ENCODE data around the gene GAR1. TPM values are rescaled to one million over a fixed set of nuclear protein-coding genes. Genes with fewer than 3 reads are reported as not detected.
A peak's percentile ranks its signal among the peaks of the same experiment; 100 is the strongest.

GAR1 gene
- total and polyA plus RNA-seq, 9 of the 15 experiments (the other 6 are each of a cell fraction or from before 2014, with no cell fraction given), result 35.7 to 194 (median 68.2) TPM

GRCh38 chr4:109815151-109816081 lies at the start of gene GAR1 (continued):
- TF ChIP-seq SMARCA5 (IDR thresholded peaks at IDR 0.05), result 0 out of 2 replicates have a peak, but pooled peaks have one; percentile 13
- peak; percentile 60; the same call in 1 of the 2 replicates for TF ChIP-seq TFAP4 (CRISPR knock-in tag; IDR thresholded peaks at IDR 0.05; ENCODE audit: borderline replicate concordance)
- TF ChIP-seq TCF7L2 (IDR thresholded peaks at IDR 0.05; ENCODE audit: low read depth, low read length), result no peak
- no peak for TF ChIP-seq ZC3H8 (IDR thresholded peaks at IDR 0.05)
- no peak for TF ChIP-seq SREBF1 (IDR thresholded peaks at IDR 0.05; ENCODE audit: borderline replicate concordance, low read depth, low read length)
- peak; percentile 40; the same call in 1 of the 2 replicates for TF ChIP-seq VEZF1 (CRISPR knock-in tag; IDR thresholded peaks at IDR 0.05)
- TF ChIP-seq LEF1 (IDR thresholded peaks at IDR 0.05), result no peak; the same call in 1 of the 2 replicates
- no peak for TF ChIP-seq CCAR2 (IDR thresholded peaks at IDR 0.05; ENCODE audit: low read depth, low read length)
- TF ChIP-seq IRF1 (CRISPR knock-in tag; IDR thresholded peaks at IDR 0.05; ENCODE audit: borderline replicate concordance), result no peak
- TF ChIP-seq HNRNPK (IDR thresholded peaks at IDR 0.05; ENCODE audit: low read depth, low read length, poor library complexity, severe bottlenecking), result no peak
- no peak for TF ChIP-seq ZNF699 (CRISPR knock-in tag; IDR thresholded peaks at IDR 0.05; ENCODE audit: insufficient replicate concordance)
- TF ChIP-seq MXI1 (IDR thresholded peaks at IDR 0.05; ENCODE audit: low read depth, low read length), result peak; percentile 93
- TF ChIP-seq PRPF4 (IDR thresholded peaks at IDR 0.05; ENCODE audit: insufficient read depth, low read depth, low read length, poor library complexity, severe bottlenecking), result no peak
- no peak for TF ChIP-seq ZBTB8A (IDR thresholded peaks at IDR 0.05; ENCODE audit: partially characterized antibody)
- TF ChIP-seq KDM4B (IDR thresholded peaks at IDR 0.05; ENCODE audit: borderline replicate concordance in 2 of 2, low read depth in 1 of 2), result peak in 1 of 2 experiments; percentile 67; a peak in 1 of 4 replicates
- TF ChIP-seq SUPT5H (IDR thresholded peaks at IDR 0.05), result peak; percentile 83
- TF ChIP-seq XRCC5 (IDR thresholded peaks at IDR 0.05; ENCODE audit: low read depth, low read length), result peak; percentile 57
- peak in 1 of 2 experiments; percentile 35; a peak in 1 of 4 replicates for TF ChIP-seq UBTF (IDR thresholded peaks at IDR 0.05; ENCODE audit: borderline replicate concordance in 1 of 2, low read depth in 2 of 2, low read length in 2 of 2)
- no peak for TF ChIP-seq SNIP1 (IDR thresholded peaks at IDR 0.05; ENCODE audit: low read depth)
- 0 out of 2 replicates have a peak, but pooled peaks have one; percentile 11 for TF ChIP-seq TOE1 (IDR thresholded peaks at IDR 0.05; ENCODE audit: borderline replicate concordance)
- no peak for TF ChIP-seq TOE1 (CRISPR knock-in tag; IDR thresholded peaks at IDR 0.05; ENCODE audit: borderline replicate concordance, low read depth)
- peak; percentile 72 for TF ChIP-seq EP300 (IDR thresholded peaks at IDR 0.05; ENCODE audit: low read length)

Measured in K562 (cell line).